GM21447 (cell line): ENCODE data around the gene LDLRAD3.

Experiments used
- ATAC-seq: cut with Tn5 transposase; IDR thresholded peaks from one replicate; pipeline ENCODE4 v1.9.1; 2021; ENCODE audit not compliant: unreplicated experiment

Gene LDLRAD3

DNA sequence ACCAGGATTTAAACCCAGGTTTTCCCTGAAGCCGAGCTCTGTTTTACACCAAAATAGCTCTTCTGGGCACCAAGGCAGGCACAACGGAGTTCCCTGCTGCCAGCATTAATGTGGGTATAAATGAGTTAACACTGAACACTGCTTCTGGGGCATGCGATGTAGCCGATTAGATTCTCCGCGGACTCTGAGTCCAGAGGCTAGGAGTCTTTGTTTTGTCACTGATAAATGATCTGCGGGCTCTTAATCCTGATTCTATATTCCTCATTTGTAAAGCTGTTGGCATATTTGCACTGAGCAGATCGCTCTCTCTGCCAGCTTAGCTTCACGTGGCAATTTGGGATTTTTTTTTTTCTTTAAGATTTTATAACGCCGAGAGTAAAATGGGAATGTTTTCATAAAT, 16.8 kb upstream of the LDLRAD3 start:
- no peak for ATAC-seq

- ATAC-seq, result no peak
Observed at GRCh38 chr11:35927682-35928081, 16.2 kb upstream of the LDLRAD3 start.

DNA sequence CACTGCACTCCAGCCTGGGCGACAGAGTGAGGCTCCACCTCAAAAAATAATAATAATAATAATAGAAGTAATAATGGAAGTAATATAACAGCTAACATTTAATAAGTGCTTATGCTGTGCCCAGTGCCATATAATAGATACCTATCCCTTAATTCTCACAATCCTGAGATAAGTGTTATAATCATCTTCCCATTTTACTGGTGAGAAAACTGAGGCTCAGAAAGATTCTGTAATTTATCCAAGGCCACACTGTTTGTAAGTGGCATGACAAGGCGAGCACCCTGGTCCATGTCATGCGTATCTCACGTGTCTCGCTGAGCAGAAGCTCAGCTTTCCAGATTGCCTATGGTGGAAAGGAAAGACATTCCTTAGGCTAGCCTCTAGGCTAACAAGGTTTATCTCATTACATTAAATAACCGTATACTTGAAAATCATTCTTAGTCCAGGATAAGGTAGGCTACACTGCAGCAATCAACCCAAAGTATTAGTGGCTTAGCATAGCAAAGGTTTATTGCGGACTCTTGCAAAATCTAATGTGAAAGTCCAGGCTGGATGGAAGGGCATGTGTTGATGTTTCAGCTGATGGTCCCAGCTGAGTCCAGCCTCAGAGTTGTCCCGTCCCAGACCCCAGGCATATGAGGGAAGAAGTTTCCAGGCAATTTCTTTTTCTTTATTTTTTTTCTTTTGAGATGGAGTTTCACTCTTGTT, 15.0 kb upstream of the LDLRAD3 start:
- ATAC-seq, result no peak

- no peak for ATAC-seq
Observed at GRCh38 chr11:35930466-35930865, 13.4 kb upstream of the LDLRAD3 start.

GRCh38 chr11:35932121-35932520, 11.7 kb upstream of the LDLRAD3 start:
- ATAC-seq, result no peak

DNA sequence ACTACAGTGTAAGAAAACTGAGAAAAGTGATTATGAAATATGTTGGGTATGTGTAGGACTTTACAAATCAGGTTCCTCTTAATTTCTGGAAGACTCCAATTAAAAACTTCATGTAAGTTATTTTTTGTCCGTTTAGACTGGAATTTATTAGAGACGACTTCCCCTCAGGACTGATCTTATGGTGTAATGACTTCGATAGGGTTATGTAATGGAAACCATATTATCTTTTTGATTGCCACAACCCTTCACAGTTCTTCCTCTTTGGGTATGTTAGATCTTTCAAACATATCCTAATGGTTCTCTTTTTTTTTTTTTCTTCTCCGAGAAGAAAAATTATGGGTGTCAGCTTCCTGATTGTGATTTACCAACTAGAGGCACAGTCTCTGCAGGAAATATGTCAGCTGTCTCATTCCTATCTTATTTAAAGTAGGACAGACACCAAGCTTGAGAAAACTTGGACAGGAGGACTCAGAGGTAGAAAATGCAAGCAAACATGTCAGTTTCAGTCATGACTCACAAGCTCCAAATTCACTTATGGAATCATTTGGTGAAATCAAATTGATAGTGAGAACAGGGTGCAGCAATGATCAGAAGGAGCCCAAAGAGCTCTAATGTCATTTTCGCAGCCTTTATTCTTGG, 11.1 kb upstream of the LDLRAD3 start:
- ATAC-seq, result no peak

- ATAC-seq, result no peak
Observed at GRCh38 chr11:35933320-35933871, 10.5 kb upstream of the LDLRAD3 start.

DNA sequence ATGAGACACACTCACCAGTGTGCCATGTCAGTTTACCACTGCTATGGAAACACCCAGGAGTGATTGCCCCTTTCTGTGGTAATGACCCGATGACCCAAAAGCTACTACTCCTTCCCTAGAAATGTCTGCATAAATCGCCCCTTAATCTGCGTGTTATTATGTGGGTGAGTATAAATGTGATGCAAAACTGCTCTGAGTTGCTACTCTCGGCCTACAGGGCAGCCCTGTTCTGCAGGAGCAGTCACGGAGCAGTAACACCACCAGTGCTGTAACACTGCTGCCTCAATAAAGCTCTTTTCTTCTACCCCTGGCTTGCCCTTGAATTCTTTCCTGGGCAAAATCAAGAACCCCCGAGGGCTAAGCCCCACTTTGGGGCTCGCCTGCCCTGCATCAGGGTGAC, 9.6 kb upstream of the LDLRAD3 start:
- no peak for ATAC-seq

- ATAC-seq, result no peak
Observed at GRCh38 chr11:35934981-35935380, 8.9 kb upstream of the LDLRAD3 start.

DNA sequence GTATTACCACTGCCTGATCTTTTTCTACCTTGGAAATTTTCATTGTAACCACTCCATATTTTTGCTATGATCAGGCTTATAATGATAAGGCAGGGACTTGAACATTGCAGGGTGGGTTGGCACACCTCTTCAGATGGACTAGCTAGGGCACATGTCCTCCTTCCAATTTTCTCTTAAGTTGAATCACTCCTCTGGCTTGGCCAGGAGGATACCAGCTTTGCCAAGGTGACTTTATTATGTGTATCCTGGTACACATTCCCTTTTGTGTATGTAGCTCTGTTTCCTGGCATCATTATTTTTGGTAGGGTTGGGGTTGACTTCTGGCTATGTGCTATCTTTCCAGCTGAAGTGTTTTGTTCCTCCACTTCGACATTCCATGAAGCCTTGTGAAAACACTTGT, 8.5 kb upstream of the LDLRAD3 start:
- no peak for ATAC-seq

GRCh38 chr11:35937111-35937510, 6.8 kb upstream of the LDLRAD3 start:
- ATAC-seq, result no peak

DNA sequence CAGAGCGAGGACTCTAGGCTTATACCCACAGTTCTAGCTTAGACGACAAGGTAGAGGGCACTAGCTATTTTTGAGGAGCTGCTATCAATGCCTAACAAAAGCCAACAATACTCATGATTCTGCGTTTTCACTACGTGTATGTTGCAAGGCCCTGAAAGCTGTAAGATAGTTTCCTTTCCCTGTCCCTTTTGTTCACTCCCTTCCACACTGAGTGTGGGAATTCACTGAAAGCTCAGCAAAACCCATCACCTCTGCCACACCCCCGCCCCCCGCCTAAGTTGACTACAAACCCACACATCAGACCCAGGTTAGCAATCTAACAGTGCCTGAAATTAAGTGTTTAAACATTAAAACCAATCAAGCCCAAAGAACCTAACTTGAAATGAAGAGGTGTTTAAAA, 6.2 kb upstream of the LDLRAD3 start:
- no peak for ATAC-seq

- no peak for ATAC-seq
Observed at GRCh38 chr11:35938231-35938630, 5.6 kb upstream of the LDLRAD3 start.

GRCh38 chr11:35943309-35943708, 553 bp upstream of the LDLRAD3 start:
- ATAC-seq, result peak; percentile 14

- ATAC-seq, result no peak
Observed at GRCh38 chr11:35944503-35945136, 758 bp downstream of the LDLRAD3 start.

DNA sequence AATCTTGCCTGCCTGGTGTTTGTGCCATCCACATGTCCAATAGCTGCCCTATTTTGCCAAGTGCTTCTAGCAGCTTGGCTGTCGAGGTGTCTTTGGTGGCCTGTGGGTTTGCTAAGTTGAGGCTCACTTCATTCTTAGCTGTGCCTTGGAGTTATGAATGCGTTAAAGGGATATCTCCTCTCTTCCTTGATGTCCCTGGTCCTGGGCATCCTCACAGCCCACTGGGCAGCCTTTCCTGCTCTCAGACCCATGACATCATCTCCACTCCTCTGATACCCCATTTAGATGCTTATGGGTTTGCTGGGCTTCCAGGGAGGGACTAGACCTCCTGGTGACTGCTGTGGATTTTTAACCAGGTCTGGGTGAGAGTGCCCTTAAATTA, 1.3 kb downstream of the LDLRAD3 start:
- ATAC-seq, result no peak

GRCh38 chr11:35946766-35947165, 2.9 kb downstream of the LDLRAD3 start:
- ATAC-seq, result no peak

- ATAC-seq, result no peak
Observed at GRCh38 chr11:35947437-35947836, 3.6 kb downstream of the LDLRAD3 start.

DNA sequence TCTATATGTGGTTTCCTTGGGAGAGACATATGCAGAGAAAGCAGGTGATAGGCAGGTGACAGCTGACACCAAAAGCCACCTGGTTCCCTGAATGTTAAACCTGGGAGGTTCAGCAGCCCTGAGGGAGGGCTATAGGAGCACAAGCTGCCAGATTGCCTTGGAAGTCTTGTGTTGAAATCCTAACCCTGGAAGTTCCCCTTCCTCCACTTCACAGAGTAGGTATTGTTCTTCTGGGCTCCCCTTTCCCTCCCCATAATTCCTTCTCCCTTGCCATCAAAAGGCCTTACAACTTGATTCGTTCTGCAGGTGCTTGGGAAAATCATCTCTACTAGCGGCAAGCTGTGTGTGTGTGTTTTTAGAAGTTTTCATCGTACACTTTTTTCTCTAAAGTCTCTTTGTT, 5.4 kb downstream of the LDLRAD3 start:
- no peak for ATAC-seq

GRCh38 chr11:35950082-35950481, 6.2 kb downstream of the LDLRAD3 start:
- ATAC-seq, result no peak

DNA sequence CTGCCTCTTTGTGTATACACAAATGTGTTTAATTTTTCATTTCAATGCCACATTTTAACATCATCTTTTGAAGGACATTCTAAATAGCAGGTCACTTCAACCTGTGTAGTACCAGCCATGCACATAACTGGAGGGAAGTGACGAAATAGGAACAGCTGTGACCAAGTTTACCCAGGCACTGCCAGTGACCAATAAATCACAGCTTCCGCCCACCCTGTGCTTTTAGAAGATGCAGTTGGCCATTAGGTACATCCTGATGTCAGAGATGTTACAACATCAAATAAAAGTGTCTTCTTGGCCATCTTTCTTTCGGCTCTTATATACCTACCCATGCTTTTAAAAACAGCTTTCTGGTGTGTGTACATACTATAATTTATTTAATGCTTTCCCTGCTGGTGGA, 7.8 kb downstream of the LDLRAD3 start:
- no peak for ATAC-seq

GRCh38 chr11:35953081-35953760, 9.4 kb downstream of the LDLRAD3 start:
- no peak for ATAC-seq
